ENCODE measurements around the gene METTL15. TPM values are rescaled to one million over a fixed set of nuclear protein-coding genes. Genes with fewer than 3 reads are reported as not detected.

METTL15 gene
- total and polyA plus RNA-seq, 5 donors from 2014 or later: 5.1 to 11.5 (median 7.3) TPM

- no peak overlapping the region for H3K27ac Mint-ChIP-seq
- Histone ChIP-seq H3K27me3 (ENCODE audit: control insufficient read depth, insufficient read depth, low read length) (no peaks in the 10 kb centered on the region), H3K27ac (ENCODE audit: insufficient read depth, low read length, poor library complexity, severe bottlenecking) (no peak overlapping the region), H3K9me3 (ENCODE audit: control insufficient read depth in 2 of 2, low read length in 2 of 2) (no peaks in the 10 kb centered on the region), H3K36me3 (ENCODE audit: control insufficient read depth, insufficient read depth, low read length) (no peaks in the 10 kb centered on the region), H3K4me1 (ENCODE audit: control insufficient read depth, insufficient read depth, low read length, poor library complexity, severe bottlenecking) (peaks cover 33% of the 10 kb centered on the region), H3K4me3 (ENCODE audit: low read depth, low read length) (no peak overlapping the region)
- no peak for DNase-seq
- no peak for ATAC-seq (ENCODE audit: low read depth in 2 of 2)
- no peaks in the 10 kb centered on the region for H3K9me3 Mint-ChIP-seq
- no peaks in the 10 kb centered on the region for H3K36me3 Mint-ChIP-seq
- H3K27me3 Mint-ChIP-seq: no peaks in the 10 kb centered on the region
- H3K4me1 Mint-ChIP-seq: peaks cover 11 to 60% (median 37%) of the 10 kb centered on the region in 4 donors
- H3K4me3 Mint-ChIP-seq: no peak overlapping the region
Observed at GRCh38 chr11:28104425-28104824, 3.8 kb upstream of the METTL15 start.

- Histone ChIP-seq H3K27me3 (ENCODE audit: control insufficient read depth, insufficient read depth, low read length) (no peaks in the 10 kb centered on the region), H3K27ac (ENCODE audit: insufficient read depth, low read length, poor library complexity, severe bottlenecking) (no peak overlapping the region), H3K4me3 (ENCODE audit: low read depth, low read length) (peak overlapping the region; percentile 20), H3K9me3 (ENCODE audit: control insufficient read depth in 2 of 2, low read length in 2 of 2) (no peaks in the 10 kb centered on the region), H3K36me3 (ENCODE audit: control insufficient read depth, insufficient read depth, low read length) (no peaks in the 10 kb centered on the region), H3K4me1 (ENCODE audit: control insufficient read depth, insufficient read depth, low read length, poor library complexity, severe bottlenecking) (peaks cover 39% of the 10 kb centered on the region)
- no peak for ATAC-seq (ENCODE audit: low read depth in 2 of 2)
- H3K4me1 Mint-ChIP-seq: peaks cover 16 to 60% (median 40%) of the 10 kb centered on the region in 4 donors
- H3K27ac Mint-ChIP-seq: no peak overlapping the region
- no peaks in the 10 kb centered on the region for H3K27me3 Mint-ChIP-seq
- no peaks in the 10 kb centered on the region for H3K36me3 Mint-ChIP-seq
- H3K9me3 Mint-ChIP-seq: no peaks in the 10 kb centered on the region
- no peak overlapping the region for H3K4me3 Mint-ChIP-seq
- no peak for DNase-seq
Observed at GRCh38 chr11:28104984-28105383, 3.2 kb upstream of the METTL15 start.

- ATAC-seq (ENCODE audit: low read depth in 2 of 2): no peak
Observed at GRCh38 chr11:28105869-28106268, 2.3 kb upstream of the METTL15 start.

DNA sequence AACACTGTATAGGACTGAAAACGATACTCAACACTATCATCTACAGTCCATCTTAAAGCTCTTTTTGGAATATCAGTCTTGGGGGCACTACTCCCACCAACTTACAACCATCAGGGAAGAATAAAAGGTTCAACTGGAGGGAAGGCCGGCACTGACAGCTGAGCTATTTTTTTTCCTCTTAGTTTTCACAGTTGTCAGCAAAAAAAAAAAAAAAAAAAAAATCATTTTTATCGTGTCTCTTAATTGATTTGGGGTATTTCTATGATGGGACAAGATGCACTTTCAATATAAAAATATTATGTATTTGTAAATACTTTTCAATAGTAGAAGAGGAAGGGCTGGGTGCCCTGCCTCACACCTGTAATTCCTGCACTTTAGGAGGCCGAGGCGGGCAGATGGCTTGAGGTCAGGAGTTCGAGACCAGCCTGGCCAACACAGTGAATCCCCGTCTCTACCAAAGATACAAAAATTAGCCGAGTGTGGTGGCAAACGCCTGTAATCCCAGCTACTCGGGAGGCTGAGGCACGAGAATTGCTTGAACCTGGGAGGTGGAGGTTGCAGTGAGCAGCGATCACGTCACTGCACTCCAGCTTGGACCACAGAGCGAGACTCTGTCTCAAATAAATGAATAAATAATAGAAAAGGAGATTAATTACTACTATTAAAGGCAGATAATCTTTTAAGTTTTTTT, 1.7 kb upstream of the METTL15 start:
- H3K4me1 ChIP-seq (ENCODE audit: control insufficient read depth, insufficient read depth, low read length, poor library complexity, severe bottlenecking): peaks cover 48% of the 10 kb centered on the region
- no peaks in the 10 kb centered on the region for H3K27me3 ChIP-seq (ENCODE audit: control insufficient read depth, insufficient read depth, low read length)
- H3K9me3 ChIP-seq (ENCODE audit: control insufficient read depth in 2 of 2, low read length in 2 of 2): no peaks in the 10 kb centered on the region
- H3K4me3 ChIP-seq (ENCODE audit: low read depth, low read length): peak overlapping the region; percentile 92
- Mint-ChIP-seq H3K36me3 (no peaks in the 10 kb centered on the region), H3K27me3 (no peaks in the 10 kb centered on the region), H3K9me3 (no peaks in the 10 kb centered on the region), H3K4me3 (peak overlapping the region; percentile 47 to 98 (median 90)), H3K4me1 (peaks cover 21 to 71% (median 51%) of the 10 kb centered on the region in 4 donors), H3K27ac (peak overlapping the region in 2 of 3 donors; percentile 54 to 99)
- ATAC-seq (ENCODE audit: low read depth in 2 of 2) (no peak), DNase-seq (no peak)
- H3K27ac ChIP-seq (ENCODE audit: insufficient read depth, low read length, poor library complexity, severe bottlenecking): peak overlapping the region; percentile 92
- no peaks in the 10 kb centered on the region for H3K36me3 ChIP-seq (ENCODE audit: control insufficient read depth, insufficient read depth, low read length)

More at GRCh38 chr11:28105869-28106268, 2.3 kb upstream of the METTL15 start:
- no peaks in the 10 kb centered on the region for H3K9me3 ChIP-seq (ENCODE audit: control insufficient read depth in 2 of 2, low read length in 2 of 2)
- no peaks in the 10 kb centered on the region for H3K36me3 ChIP-seq (ENCODE audit: control insufficient read depth, insufficient read depth, low read length)
- peak overlapping the region; percentile 20 for H3K4me3 ChIP-seq (ENCODE audit: low read depth, low read length)
- Mint-ChIP-seq H3K27me3 (no peaks in the 10 kb centered on the region), H3K36me3 (no peaks in the 10 kb centered on the region), H3K9me3 (no peaks in the 10 kb centered on the region), H3K4me1 (peaks cover 16 to 65% (median 48%) of the 10 kb centered on the region in 4 donors), H3K27ac (peak overlapping the region; percentile 54 to 99 (median 62)), H3K4me3 (peak overlapping the region; percentile 26 to 91 (median 68))
- no peak overlapping the region for H3K27ac ChIP-seq (ENCODE audit: insufficient read depth, low read length, poor library complexity, severe bottlenecking)
- DNase-seq: peak in 1 of 3 donors; percentile 12
- peaks cover 44% of the 10 kb centered on the region for H3K4me1 ChIP-seq (ENCODE audit: control insufficient read depth, insufficient read depth, low read length, poor library complexity, severe bottlenecking)
- no peaks in the 10 kb centered on the region for H3K27me3 ChIP-seq (ENCODE audit: control insufficient read depth, insufficient read depth, low read length)

DNA sequence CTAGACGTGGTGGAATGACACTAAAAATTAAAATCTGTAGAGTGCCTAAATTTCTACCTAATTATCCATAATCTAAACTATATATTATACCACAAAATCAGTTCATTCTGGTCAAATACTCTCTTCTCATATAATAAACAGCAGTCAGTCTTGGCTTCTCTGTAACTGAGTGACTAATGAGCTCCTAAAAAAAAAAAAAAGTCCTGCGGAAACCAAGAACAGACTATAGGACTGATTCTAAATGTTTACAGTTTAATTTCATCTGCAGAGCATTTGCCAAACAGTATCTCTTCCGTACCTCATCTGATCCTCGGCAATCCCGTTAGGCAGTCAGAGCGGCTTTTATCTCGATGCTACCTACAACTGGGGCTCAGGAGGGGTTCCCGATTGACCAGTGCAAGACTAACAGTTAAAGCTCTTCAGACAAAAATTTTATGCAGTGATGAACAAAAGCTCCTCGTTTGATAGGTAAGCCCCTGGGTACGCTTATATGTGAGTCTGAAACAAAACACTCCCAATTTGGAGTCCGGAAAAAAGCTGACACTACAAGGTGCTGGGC, 918 bp upstream of the METTL15 start:
- DNase-seq (peak in 1 of 3 donors; percentile 34), ATAC-seq (ENCODE audit: low read depth in 2 of 2) (no peak)
- H3K9me3 Mint-ChIP-seq: no peaks in the 10 kb centered on the region
- no peaks in the 10 kb centered on the region for H3K36me3 ChIP-seq (ENCODE audit: control insufficient read depth, insufficient read depth, low read length)
- H3K27ac ChIP-seq (ENCODE audit: insufficient read depth, low read length, poor library complexity, severe bottlenecking): peak overlapping the region; percentile 92
- H3K4me3 Mint-ChIP-seq: peak overlapping the region; percentile 89 to 98 (median 92)
- H3K4me1 ChIP-seq (ENCODE audit: control insufficient read depth, insufficient read depth, low read length, poor library complexity, severe bottlenecking): peaks cover 48% of the 10 kb centered on the region
- H3K9me3 ChIP-seq (ENCODE audit: control insufficient read depth in 2 of 2, low read length in 2 of 2): no peaks in the 10 kb centered on the region
- no peaks in the 10 kb centered on the region for H3K27me3 Mint-ChIP-seq
- peaks cover 28 to 78% (median 56%) of the 10 kb centered on the region in 4 donors for H3K4me1 Mint-ChIP-seq
- peak overlapping the region; percentile 99 for H3K27ac Mint-ChIP-seq
- H3K27me3 ChIP-seq (ENCODE audit: control insufficient read depth, insufficient read depth, low read length): no peaks in the 10 kb centered on the region
- peak overlapping the region; percentile 92 for H3K4me3 ChIP-seq (ENCODE audit: low read depth, low read length)
- peaks cover 3% of the 10 kb centered on the region for H3K36me3 Mint-ChIP-seq

DNA sequence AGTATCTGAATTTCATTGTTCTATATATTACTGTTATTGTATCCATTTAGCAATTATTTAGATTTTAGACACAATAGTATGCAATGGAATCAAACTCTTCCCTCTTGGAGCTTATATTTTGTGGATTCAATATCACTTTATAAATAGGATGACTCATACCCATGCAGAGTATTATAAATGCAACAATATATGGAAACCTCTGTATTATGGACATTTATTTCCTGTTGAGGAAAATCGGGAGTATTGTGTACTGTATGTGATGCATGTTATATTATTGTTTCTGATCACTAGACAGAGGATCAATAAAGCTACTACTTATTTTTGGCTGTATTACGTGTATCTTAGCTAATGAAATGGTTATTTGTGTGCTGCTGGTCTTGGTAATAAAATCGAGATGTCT, 770 bp downstream of the METTL15 start:
- Mint-ChIP-seq H3K27ac (peak overlapping the region in 2 of 3 donors; percentile 99), H3K4me1 (peaks cover 34 to 81% (median 61%) of the 10 kb centered on the region in 4 donors), H3K27me3 (no peaks in the 10 kb centered on the region), H3K4me3 (peak overlapping the region; percentile 89 to 98 (median 92)), H3K9me3 (no peaks in the 10 kb centered on the region), H3K36me3 (peaks cover 7% of the 10 kb centered on the region)
- H3K9me3 ChIP-seq (ENCODE audit: control insufficient read depth in 2 of 2, low read length in 2 of 2): no peaks in the 10 kb centered on the region
- peak overlapping the region; percentile 92 for H3K4me3 ChIP-seq (ENCODE audit: low read depth, low read length)
- peaks cover 1% of the 10 kb centered on the region for H3K36me3 ChIP-seq (ENCODE audit: control insufficient read depth, insufficient read depth, low read length)
- peaks cover 42% of the 10 kb centered on the region for H3K4me1 ChIP-seq (ENCODE audit: control insufficient read depth, insufficient read depth, low read length, poor library complexity, severe bottlenecking)
- ATAC-seq (ENCODE audit: low read depth in 2 of 2) (no peak), DNase-seq (no peak)
- H3K27ac ChIP-seq (ENCODE audit: insufficient read depth, low read length, poor library complexity, severe bottlenecking): peak overlapping the region; percentile 92
- no peaks in the 10 kb centered on the region for H3K27me3 ChIP-seq (ENCODE audit: control insufficient read depth, insufficient read depth, low read length)

DNA sequence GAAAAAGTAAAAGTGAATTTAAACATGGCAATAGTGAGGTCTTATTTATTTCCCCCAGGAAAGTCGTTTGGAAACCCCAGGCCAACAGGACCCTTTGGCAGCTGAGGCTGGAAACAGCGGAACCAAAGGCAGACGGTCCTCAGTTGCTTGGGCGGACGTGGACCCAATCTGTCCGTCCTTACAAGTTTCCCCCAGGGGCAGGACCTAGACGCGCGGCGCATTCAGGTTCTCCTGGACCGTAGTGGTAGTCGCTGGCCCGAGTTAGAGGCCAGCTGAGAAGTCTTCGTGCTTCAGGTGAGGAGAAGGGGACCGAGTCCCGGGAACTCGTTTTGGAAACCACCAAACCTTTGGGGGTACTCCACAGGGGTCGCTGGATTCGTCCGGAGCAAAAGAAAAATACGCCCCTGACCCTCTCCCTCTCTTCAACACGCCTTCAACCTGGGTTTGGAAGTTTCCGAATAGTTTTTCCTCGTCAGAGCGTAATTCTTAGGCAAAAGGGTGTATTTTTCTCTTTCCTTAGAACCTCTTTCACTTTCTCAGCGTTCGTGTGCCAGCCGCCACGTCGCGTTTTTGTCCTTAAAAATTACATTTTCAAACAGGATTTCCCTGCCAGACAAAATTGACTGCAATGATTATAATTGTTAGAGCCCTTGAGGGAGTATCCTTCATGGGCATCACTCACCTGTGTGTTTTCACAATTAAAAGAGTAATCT, 2.1 kb downstream of the METTL15 start:
- ATAC-seq (ENCODE audit: low read depth in 2 of 2): peak; percentile 30 to 36
- Histone ChIP-seq H3K4me1 (ENCODE audit: control insufficient read depth, insufficient read depth, low read length, poor library complexity, severe bottlenecking) (peaks cover 42% of the 10 kb centered on the region), H3K4me3 (ENCODE audit: low read depth, low read length) (peak overlapping the region; percentile 92), H3K27ac (ENCODE audit: insufficient read depth, low read length, poor library complexity, severe bottlenecking) (peak overlapping the region; percentile 92), H3K36me3 (ENCODE audit: control insufficient read depth, insufficient read depth, low read length) (peaks cover 10% of the 10 kb centered on the region), H3K27me3 (ENCODE audit: control insufficient read depth, insufficient read depth, low read length) (no peaks in the 10 kb centered on the region), H3K9me3 (ENCODE audit: control insufficient read depth in 2 of 2, low read length in 2 of 2) (no peaks in the 10 kb centered on the region)
- Mint-ChIP-seq H3K9me3 (no peaks in the 10 kb centered on the region), H3K27ac (peak overlapping the region; percentile 81 to 99 (median 99)), H3K36me3 (peaks cover 15% of the 10 kb centered on the region), H3K4me3 (peak overlapping the region; percentile 89 to 98 (median 92)), H3K4me1 (peaks cover 33 to 80% (median 55%) of the 10 kb centered on the region in 4 donors), H3K27me3 (no peaks in the 10 kb centered on the region)
- DNase-seq: peak; percentile 15 to 75 (median 47)

All from CD4-positive, CD25-positive, alpha-beta regulatory T cell (primary cell).